ENCODE results near the gene CLBA1. TPM values are rescaled to one million over a fixed set of nuclear protein-coding genes. Genes with fewer than 3 reads are reported as not detected.

The CLBA1 gene
- polyA plus RNA-seq, 1 of the 3 experiments (the other 2 are of a cell fraction) = 18.5 TPM

DNA sequence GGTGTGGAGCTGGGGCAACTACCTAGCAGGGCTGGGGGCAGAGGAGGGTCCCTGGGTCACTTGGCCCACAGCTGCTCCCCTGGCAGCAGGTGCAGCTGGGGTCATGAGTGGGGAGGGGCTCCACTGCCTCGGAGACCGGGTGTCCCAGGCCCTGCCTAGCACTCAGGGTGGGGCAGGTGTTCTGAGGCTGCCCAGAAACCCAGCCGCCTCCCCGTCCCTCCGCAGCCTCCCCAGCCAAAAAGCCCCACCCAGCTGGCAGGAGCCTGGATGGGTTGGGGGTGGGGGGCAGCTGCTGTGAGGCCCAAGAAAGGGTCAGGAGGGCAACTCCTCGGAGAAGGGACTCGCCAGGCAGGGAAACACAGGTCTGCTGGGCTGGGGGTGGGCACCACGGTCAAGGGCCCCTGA, 18.6 kb upstream of the CLBA1 start:
- CTCF ChIA-PET = interaction anchor here (0.7 to 11.2 kb wide), 6 partner anchors 9 to 93 kb away, joined by 3 to 284 read pairs (median 4); no protein-coding TSS in a partner anchor
- Histone ChIP-seq H4K20me1 (ENCODE audit: insufficient read depth) (0 out of 2 replicates have a peak, but pooled peaks cover 5% of the 10 kb centered on the region), H3K4me2 (no peak overlapping the region), H3K79me2 (ENCODE audit: insufficient read depth) (peaks cover 89% of the 10 kb centered on the region; the same call in 1 of the 2 replicates), H3K27ac (ENCODE audit: low read depth in 2 of 2, low read length in 1 of 2) (no peak overlapping the region), H3F3A (replicated peaks; ENCODE audit: insufficient read depth) (peaks cover 5% of the 10 kb centered on the region), H3K4me3 (ENCODE audit: low read depth in 2 of 2, low read length in 1 of 2) (no peak overlapping the region), H3K27me3 (ENCODE audit: insufficient read depth) (no peaks in the 10 kb centered on the region), H3K36me3 (replicated peaks in 1 of 2; ENCODE audit: control insufficient read depth in 1 of 2, insufficient read depth in 2 of 2, low read length in 1 of 2) (peaks cover 0 to 10% of the 10 kb centered on the region in 2 experiments), H3K9ac (no peak overlapping the region), H2AFZ (ENCODE audit: low read depth) (no peak overlapping the region), H3K4me1 (ENCODE audit: control insufficient read depth in 1 of 2, insufficient read depth in 2 of 2, low read depth in 1 of 2, low read length in 1 of 2) (peaks cover 17 to 26% of the 10 kb centered on the region in 2 experiments; a peak in 3 of 4 replicates), H3K9me3 (no peaks in the 10 kb centered on the region), H3K9me2 (no peaks in the 10 kb centered on the region)
- no peak for TF ChIP-seq SIN3A (IDR thresholded peaks at IDR 0.05; ENCODE audit: borderline replicate concordance, low read depth, low read length)
- TF ChIP-seq PBX3 (IDR thresholded peaks at IDR 0.05) = no peak
- TF ChIP-seq USF2 (IDR thresholded peaks at IDR 0.05; ENCODE audit: borderline replicate concordance, low read depth, low read length) = no peak
- TF ChIP-seq YY1 (IDR thresholded peaks at IDR 0.05; ENCODE audit: low read depth) = no peak
- TF ChIP-seq MEF2A (IDR thresholded peaks at IDR 0.05; ENCODE audit: borderline replicate concordance, low read depth) = no peak
- TF ChIP-seq, protein P1, sequence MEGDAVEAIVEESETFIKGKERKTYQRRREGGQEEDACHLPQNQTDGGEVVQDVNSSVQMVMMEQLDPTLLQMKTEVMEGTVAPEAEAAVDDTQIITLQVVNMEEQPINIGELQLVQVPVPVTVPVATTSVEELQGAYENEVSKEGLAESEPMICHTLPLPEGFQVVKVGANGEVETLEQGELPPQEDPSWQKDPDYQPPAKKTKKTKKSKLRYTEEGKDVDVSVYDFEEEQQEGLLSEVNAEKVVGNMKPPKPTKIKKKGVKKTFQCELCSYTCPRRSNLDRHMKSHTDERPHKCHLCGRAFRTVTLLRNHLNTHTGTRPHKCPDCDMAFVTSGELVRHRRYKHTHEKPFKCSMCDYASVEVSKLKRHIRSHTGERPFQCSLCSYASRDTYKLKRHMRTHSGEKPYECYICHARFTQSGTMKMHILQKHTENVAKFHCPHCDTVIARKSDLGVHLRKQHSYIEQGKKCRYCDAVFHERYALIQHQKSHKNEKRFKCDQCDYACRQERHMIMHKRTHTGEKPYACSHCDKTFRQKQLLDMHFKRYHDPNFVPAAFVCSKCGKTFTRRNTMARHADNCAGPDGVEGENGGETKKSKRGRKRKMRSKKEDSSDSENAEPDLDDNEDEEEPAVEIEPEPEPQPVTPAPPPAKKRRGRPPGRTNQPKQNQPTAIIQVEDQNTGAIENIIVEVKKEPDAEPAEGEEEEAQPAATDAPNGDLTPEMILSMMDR (IDR thresholded peaks at IDR 0.05) = no peak
- TF ChIP-seq GATA2 (CRISPR knock-in tag; IDR thresholded peaks at IDR 0.05) = no peak
- no peak for TF ChIP-seq FOXM1 (IDR thresholded peaks at IDR 0.05; ENCODE audit: low read depth)
- TF ChIP-seq NRF1 (IDR thresholded peaks at IDR 0.05; ENCODE audit: low read depth, low read length) = no peak
- TF ChIP-seq MXI1 (IDR thresholded peaks at IDR 0.05; ENCODE audit: low read depth, low read length) = no peak
- TF ChIP-seq FOSL2 (IDR thresholded peaks at IDR 0.05; ENCODE audit: borderline replicate concordance, low read depth) = no peak
- TF ChIP-seq CHD2 (IDR thresholded peaks at IDR 0.05; ENCODE audit: low read length, partially characterized antibody) = no peak
- TF ChIP-seq EP300 (IDR thresholded peaks at IDR 0.05; ENCODE audit: borderline replicate concordance in 1 of 2, low read depth in 1 of 2, low read length in 1 of 2) = no peak
- TF ChIP-seq, protein P2, sequence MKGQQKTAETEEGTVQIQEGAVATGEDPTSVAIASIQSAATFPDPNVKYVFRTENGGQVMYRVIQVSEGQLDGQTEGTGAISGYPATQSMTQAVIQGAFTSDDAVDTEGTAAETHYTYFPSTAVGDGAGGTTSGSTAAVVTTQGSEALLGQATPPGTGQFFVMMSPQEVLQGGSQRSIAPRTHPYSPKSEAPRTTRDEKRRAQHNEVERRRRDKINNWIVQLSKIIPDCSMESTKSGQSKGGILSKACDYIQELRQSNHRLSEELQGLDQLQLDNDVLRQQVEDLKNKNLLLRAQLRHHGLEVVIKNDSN (IDR thresholded peaks at IDR 0.05; ENCODE audit: borderline replicate concordance, low read depth) = no peak
- 100% methylated on average over 1 of the region's 8 CpGs for WGBS (ENCODE audit: low lambda C conversion rate)
- no peak for DNase-seq
- POLR2A ChIA-PET = no interaction called here
